Measurements from ENCODE around the gene FZR1. TPM values are rescaled to one million over a fixed set of nuclear protein-coding genes. Genes with fewer than 3 reads are reported as not detected.
A peak's percentile ranks its signal among the peaks of the same experiment; 100 is the strongest.
"Not testable (repeated sequence)": the region's sequence is repeated elsewhere in the genome, so short reads cannot be mapped to it uniquely, and the experiment has no call there.

Gene FZR1
- total RNA-seq, 2 donors from 2014 or later = 29.6 to 33.8 TPM

DNA sequence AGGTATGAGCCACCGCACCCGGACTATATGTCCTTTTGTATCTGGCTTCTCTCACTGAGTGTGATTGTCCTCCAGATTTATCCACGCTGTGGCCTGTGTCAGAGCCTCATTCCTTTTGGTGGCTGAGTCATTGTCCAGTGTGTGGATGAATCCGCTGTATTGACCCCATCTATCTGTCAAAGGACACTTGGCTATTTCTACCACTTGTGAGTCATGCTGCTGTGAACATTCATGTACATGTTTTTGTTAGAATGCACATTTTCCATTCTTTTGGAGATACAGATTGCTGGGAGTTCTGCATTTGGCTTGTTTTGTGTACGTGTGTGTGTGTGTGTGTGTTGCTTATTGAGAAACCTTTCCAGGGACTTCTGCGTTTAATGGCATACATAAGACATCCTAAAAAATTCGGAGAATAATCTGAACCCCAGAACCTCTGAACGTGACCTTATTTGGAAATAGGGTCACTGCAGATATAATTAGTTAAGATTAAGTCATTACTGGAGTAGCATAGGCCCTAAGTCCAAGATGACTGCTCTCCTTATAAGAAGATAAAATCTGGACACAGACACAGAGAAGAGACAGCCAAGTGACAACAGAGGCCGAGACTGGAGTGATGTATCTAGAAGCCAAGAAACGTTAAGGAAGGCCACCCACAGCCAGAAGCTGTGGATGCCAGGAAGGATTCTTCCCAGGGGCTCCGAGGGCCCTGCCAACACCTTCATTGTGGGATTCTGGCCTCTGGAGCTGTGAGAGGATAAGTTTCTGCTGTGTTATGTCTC is 74.2 kb downstream of the FZR1 start:
- TF ChIP-seq, protein P1, sequence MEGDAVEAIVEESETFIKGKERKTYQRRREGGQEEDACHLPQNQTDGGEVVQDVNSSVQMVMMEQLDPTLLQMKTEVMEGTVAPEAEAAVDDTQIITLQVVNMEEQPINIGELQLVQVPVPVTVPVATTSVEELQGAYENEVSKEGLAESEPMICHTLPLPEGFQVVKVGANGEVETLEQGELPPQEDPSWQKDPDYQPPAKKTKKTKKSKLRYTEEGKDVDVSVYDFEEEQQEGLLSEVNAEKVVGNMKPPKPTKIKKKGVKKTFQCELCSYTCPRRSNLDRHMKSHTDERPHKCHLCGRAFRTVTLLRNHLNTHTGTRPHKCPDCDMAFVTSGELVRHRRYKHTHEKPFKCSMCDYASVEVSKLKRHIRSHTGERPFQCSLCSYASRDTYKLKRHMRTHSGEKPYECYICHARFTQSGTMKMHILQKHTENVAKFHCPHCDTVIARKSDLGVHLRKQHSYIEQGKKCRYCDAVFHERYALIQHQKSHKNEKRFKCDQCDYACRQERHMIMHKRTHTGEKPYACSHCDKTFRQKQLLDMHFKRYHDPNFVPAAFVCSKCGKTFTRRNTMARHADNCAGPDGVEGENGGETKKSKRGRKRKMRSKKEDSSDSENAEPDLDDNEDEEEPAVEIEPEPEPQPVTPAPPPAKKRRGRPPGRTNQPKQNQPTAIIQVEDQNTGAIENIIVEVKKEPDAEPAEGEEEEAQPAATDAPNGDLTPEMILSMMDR (IDR thresholded peaks at IDR 0.05) = no peak
- no peaks in the 10 kb centered on the region for H3K9me3 ChIP-seq
- H3K27ac ChIP-seq = peak overlapping the region; percentile 9 to 15
- DNase-seq (ENCODE audit: low spot score) (no peak), ATAC-seq (ENCODE audit: insufficient number of reproducible peaks, low FRiP score, low read depth) (no peak)
- H3K4me1 ChIP-seq (ENCODE audit: control insufficient read depth in 1 of 2, low read depth in 2 of 2) = peaks cover 6 to 22% of the 10 kb centered on the region in 2 donors
- H3K27me3 ChIP-seq (replicated peaks; ENCODE audit: insufficient read depth) = no peaks in the 10 kb centered on the region
- no peaks in the 10 kb centered on the region for H3K36me3 ChIP-seq
- H3K4me3 ChIP-seq = no peak overlapping the region

- not testable (repeated sequence) for DNase-seq (ENCODE audit: low spot score); H3K36me3 ChIP-seq; H3K4me3 ChIP-seq; ATAC-seq (ENCODE audit: insufficient number of reproducible peaks, low FRiP score, low read depth); H3K27me3 ChIP-seq (replicated peaks; ENCODE audit: insufficient read depth); H3K9me3 ChIP-seq; H3K27ac ChIP-seq
- H3K4me1 ChIP-seq (ENCODE audit: control insufficient read depth in 1 of 2, low read depth in 2 of 2) = peaks cover 0 to 25% of the 10 kb centered on the region in 2 donors
Measured at GRCh38 chr19:3581792-3582191, 75.7 kb downstream of the FZR1 start.

DNA sequence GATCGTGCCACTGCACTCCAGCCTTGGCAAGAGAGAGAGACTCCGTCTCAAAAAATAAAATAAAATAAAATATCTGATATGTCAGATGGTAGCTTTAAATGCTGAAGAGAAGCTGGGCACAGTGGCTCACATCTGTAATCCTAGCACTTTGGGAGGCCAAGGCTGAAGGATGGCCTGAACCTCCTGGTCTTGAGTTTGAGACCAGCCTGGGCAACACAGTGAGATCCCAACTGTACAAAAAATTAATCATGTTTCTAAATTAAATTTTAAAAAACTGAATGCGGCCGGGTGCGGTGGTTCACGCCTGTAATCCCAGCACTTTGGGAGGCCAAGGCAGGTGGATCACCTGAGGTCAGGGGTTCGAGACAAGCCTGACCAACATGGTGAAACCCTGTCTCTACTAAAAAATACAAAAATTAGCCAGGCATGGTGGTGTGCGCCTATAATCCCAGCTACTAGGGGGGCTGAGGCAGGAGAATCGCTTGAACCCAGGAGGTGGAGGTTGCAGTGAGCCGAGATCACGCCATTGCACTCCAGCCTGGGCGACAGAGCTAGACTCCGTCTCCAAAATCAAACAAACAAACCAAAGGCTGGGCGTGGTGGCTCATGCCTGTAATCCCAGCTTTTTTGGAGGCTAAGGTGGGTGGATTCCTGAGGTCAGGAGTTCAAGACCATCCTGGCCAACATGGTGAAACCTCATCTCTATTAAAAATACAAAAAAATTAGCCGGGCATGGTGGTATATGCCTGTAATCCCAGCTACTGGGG is 78.1 kb downstream of the FZR1 start:
- ATAC-seq (ENCODE audit: insufficient number of reproducible peaks, low FRiP score, low read depth); H3K36me3 ChIP-seq; DNase-seq (ENCODE audit: low spot score); H3K9me3 ChIP-seq; H3K27ac ChIP-seq; H3K4me3 ChIP-seq; H3K27me3 ChIP-seq (replicated peaks; ENCODE audit: insufficient read depth): not testable (repeated sequence)
- H3K4me1 ChIP-seq (ENCODE audit: control insufficient read depth in 1 of 2, low read depth in 2 of 2) = peaks cover 0 to 30% of the 10 kb centered on the region in 2 donors

DNA sequence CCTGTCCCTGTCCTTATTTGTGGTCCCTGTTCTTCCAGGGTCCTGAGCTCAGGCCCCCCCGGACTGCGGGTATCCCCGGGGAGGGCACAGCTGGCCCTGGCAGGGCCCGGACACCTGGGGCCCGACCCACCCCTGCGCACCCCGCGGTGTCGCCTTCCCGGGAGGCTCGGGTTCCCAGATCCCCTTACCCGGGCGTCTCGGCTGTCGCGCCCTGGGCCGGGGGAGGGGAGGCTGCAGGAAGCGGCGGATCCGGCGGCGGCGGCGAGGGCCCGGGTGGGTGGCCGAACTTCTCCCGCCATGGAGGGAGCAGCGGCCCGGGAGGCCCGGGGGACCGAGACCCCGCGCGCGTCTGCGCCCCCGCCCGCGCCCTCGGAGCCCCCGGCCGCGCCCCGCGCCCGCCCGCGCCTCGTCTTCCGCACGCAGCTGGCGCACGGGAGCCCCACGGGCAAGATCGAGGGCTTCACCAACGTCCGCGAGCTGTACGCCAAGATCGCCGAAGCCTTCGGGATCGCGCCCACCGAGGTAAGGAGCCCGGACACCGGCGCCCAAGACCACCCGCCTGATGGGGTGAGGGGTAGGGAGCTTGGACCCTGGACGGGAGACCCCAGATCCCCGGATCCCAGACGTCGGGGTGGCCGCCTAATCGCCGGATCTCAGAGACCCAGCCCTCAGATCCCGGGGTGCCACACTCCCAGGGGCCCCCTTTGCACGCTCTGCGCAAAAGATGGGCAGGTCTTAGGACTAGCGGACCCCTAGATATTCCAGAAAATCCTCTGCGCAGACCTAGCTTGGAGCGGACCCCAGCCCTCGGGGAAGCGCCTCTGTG is 79.4 kb downstream of the FZR1 start, which contains the start of gene GIPC3:
GIPC3 (plus strand) TSS at position 178 of the 826 bp plus-strand sequence; CDS start at position 298, 120 bp downstream.
- Histone ChIP-seq H3K4me3 (peak within 1 kb of the TSS; percentile 57), H3K27ac (no peak within 1 kb of the TSS)
- ATAC-seq (ENCODE audit: insufficient number of reproducible peaks, low FRiP score, low read depth) = no peak

DNA sequence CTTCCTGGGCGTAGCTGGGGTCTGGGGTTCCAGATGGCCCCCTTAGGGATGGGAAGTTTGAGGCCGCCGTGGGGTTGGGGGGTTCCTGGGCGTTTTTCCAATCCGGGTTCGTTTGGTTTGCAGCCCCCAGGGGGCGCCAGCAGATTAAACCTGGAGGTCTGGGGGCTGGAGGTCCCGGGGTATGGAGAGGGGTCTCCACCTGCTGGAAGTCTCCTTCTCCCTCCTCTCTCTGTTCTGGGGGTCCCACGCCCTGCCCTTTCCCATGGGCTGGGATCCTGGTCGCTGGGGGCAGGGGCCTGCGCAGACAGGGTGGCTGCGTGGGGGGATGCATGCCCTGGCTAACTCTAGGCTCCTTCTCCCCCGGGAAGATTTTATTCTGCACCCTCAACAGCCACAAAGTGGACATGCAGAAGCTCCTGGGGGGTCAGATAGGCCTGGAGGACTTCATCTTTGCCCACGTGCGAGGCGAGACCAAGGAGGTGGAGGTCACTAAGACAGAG is 80.1 kb downstream of the FZR1 start:
- Histone ChIP-seq H3K4me1 (ENCODE audit: control insufficient read depth in 1 of 2, low read depth in 2 of 2) (peaks cover 0 to 22% of the 10 kb centered on the region in 2 donors), H3K36me3 (no peaks in the 10 kb centered on the region), H3K27ac (no peak overlapping the region), H3K4me3 (peak overlapping the region; percentile 57), H3K9me3 (no peaks in the 10 kb centered on the region), H3K27me3 (replicated peaks; ENCODE audit: insufficient read depth) (no peaks in the 10 kb centered on the region)
- TF ChIP-seq, protein P1 (IDR thresholded peaks at IDR 0.05) = peak; percentile 68
- DNase-seq (ENCODE audit: low spot score) (no peak), ATAC-seq (ENCODE audit: insufficient number of reproducible peaks, low FRiP score, low read depth) (no peak)

More for the DNA sequence above, 79.4 kb downstream of the FZR1 start, which contains the start of gene GIPC3:
- H3K27me3 ChIP-seq (replicated peaks; ENCODE audit: insufficient read depth) = no peaks in the 10 kb centered on the region
- peaks cover 0 to 24% of the 10 kb centered on the region in 2 donors for H3K4me1 ChIP-seq (ENCODE audit: control insufficient read depth in 1 of 2, low read depth in 2 of 2)
- H3K36me3 ChIP-seq = no peaks in the 10 kb centered on the region
- H3K9me3 ChIP-seq = no peaks in the 10 kb centered on the region
- DNase-seq (ENCODE audit: low spot score) = no peak
- TF ChIP-seq, protein P1 (IDR thresholded peaks at IDR 0.05) = no peak
